Nephron progenitor cell (in vitro differentiated cells): ENCODE data around the gene HCST.

Experiments
- DNase-seq: peaks from one replicate; pipeline ENCODE4 v3.0.0; 2021
- H3K27ac Mint-ChIP-seq: 2 replicates; pipeline ENCODE4 v1.8.0; 2021; ENCODE audit warnings: mild to moderate bottlenecking, moderate library complexity, mixed read lengths
- H3K27me3 Mint-ChIP-seq: 2 replicates; pipeline ENCODE4 v1.8.0; 2021; ENCODE audit warnings: mild to moderate bottlenecking, low read depth, mixed read lengths; ENCODE audit not compliant: poor library complexity
- H3K36me3 Mint-ChIP-seq: 2 replicates; pipeline ENCODE4 v1.8.0; 2021; ENCODE audit warnings: low read depth, mixed read lengths
- H3K4me1 Mint-ChIP-seq: 2 replicates; pipeline ENCODE4 v1.8.0; 2021; ENCODE audit warnings: mixed read lengths
- H3K4me3 Mint-ChIP-seq: 2 replicates; pipeline ENCODE4 v1.8.0; 2021; ENCODE audit warnings: mild to moderate bottlenecking, moderate library complexity, mixed read lengths
- H3K9me3 Mint-ChIP-seq: 2 replicates; pipeline ENCODE4 v1.8.0; 2021; ENCODE audit warnings: mild to moderate bottlenecking, moderate library complexity, mixed read lengths
- TF ChIP-seq, protein P1 (sequence below): fragments of 200-600 bp; sonication (generic); IDR thresholded peaks from 2 replicates; pipeline ENCODE4 v1.5.0; 2021; ENCODE audit warnings: antibody characterized with exemption

Gene HCST, protein sequence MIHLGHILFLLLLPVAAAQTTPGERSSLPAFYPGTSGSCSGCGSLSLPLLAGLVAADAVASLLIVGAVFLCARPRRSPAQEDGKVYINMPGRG

GRCh38 chr19:35901854-35902661 is at the start of gene HCST:
TSS of gene HCST (plus strand) at chr19:35902529. CDS start at chr19:35902594, 65 bp downstream.
- Mint-ChIP-seq H3K4me1 (peaks cover 51% of the 10 kb centered on the region), H3K4me3 (peak within 1 kb of the TSS; percentile 78), H3K36me3 (no peaks in the 10 kb centered on the region)

DNA sequence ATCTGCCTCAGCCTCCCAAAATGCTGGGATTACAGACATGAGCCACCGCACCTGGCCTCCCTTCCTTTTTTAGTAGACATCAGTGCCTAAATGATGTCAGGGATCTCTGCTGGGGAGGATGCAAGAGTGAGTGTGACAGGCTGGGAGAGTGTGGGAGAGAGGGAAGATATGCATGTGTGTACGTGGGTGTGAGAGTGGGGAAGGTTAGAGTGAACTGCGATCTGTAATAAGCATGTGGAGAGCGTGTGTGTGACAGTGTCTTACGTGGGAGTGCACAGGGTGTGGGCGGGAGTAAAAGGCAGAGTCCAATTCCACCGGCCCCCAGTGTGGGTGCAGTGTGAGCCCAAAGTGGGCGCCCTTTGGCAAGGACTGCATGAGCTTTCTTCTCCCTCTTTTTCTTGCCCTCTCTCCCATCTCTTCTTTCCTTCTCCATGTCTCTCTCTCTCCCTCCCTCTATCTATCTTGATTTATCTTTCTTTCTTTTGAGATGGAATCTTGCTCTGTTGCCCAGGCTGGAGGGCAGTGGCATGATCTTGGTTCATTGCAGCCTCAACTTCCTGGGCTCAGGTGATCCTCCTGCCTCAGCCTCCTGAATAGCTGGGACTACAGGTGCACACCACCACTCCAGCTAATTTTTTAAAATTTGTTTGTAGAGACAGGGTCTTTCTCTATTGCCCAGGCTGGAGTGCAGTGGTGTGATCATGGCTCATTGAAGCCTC is 49.1 kb upstream of the HCST start:
- peaks cover 89% of the 10 kb centered on the region for H3K27me3 Mint-ChIP-seq
- H3K9me3 Mint-ChIP-seq = no peaks in the 10 kb centered on the region
- no peaks in the 10 kb centered on the region for H3K36me3 Mint-ChIP-seq
- H3K4me1 Mint-ChIP-seq = peaks cover 43% of the 10 kb centered on the region
- no peak overlapping the region for H3K27ac Mint-ChIP-seq
- TF ChIP-seq, protein P1, sequence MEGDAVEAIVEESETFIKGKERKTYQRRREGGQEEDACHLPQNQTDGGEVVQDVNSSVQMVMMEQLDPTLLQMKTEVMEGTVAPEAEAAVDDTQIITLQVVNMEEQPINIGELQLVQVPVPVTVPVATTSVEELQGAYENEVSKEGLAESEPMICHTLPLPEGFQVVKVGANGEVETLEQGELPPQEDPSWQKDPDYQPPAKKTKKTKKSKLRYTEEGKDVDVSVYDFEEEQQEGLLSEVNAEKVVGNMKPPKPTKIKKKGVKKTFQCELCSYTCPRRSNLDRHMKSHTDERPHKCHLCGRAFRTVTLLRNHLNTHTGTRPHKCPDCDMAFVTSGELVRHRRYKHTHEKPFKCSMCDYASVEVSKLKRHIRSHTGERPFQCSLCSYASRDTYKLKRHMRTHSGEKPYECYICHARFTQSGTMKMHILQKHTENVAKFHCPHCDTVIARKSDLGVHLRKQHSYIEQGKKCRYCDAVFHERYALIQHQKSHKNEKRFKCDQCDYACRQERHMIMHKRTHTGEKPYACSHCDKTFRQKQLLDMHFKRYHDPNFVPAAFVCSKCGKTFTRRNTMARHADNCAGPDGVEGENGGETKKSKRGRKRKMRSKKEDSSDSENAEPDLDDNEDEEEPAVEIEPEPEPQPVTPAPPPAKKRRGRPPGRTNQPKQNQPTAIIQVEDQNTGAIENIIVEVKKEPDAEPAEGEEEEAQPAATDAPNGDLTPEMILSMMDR = no peak
- no peak overlapping the region for H3K4me3 Mint-ChIP-seq
- no peak for DNase-seq

More at GRCh38 chr19:35901854-35902661, at the start of gene HCST:
- peak within 1 kb of the TSS; percentile 22 for H3K27ac Mint-ChIP-seq
- TF ChIP-seq, protein P1 = no peak
- no peak for DNase-seq
- H3K27me3 Mint-ChIP-seq = peaks cover 38% of the 10 kb centered on the region
- no peaks in the 10 kb centered on the region for H3K9me3 Mint-ChIP-seq

DNA sequence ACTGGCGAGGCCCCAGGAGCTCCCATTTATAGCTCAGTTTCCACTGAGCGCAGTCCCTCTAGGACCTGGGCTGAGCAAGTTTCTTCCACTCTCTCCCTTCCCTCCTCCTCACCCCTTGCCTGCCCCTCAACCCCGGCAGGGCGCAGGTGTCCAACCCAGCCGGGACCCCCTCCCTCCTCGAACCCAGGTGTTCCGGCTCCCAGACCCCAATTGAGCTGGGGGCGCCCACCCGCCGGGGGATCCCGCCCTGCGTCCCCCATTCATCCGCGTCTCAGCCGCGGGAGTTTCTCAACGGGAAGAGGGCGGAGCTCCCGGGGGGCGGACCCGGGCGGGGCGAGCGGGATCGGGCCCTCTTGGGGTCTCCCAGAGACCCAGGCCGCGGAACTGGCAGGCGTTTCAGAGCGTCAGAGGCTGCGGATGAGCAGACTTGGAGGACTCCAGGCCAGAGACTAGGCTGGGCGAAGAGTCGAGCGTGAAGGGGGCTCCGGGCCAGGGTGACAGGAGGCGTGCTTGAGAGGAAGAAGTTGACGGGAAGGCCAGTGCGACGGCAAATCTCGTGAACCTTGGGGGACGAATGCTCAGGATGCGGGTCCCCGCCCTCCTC is 45.7 kb upstream of the HCST start, which contains the start of gene KIRREL2:
KIRREL2 (plus strand) TSS at position 366 of the 604 bp plus-strand sequence; CDS start at position 575, 209 bp downstream.
- no peak within 1 kb of the TSS for H3K27ac Mint-ChIP-seq

GRCh38 chr19:35858311-35858710 is 44.0 kb upstream of the HCST start:
- H3K36me3 Mint-ChIP-seq = no peaks in the 10 kb centered on the region
- H3K9me3 Mint-ChIP-seq = peaks cover 4% of the 10 kb centered on the region
- peaks cover 45% of the 10 kb centered on the region for H3K4me1 Mint-ChIP-seq
- no peak overlapping the region for H3K27ac Mint-ChIP-seq
- H3K27me3 Mint-ChIP-seq = peaks cover 95% of the 10 kb centered on the region
- H3K4me3 Mint-ChIP-seq = peak overlapping the region; percentile 88
- TF ChIP-seq, protein P1 = no peak
- DNase-seq = no peak

More for the DNA sequence above, 45.7 kb upstream of the HCST start, which contains the start of gene KIRREL2:
- H3K27me3 Mint-ChIP-seq = peaks cover 92% of the 10 kb centered on the region
- peak; percentile 85 for DNase-seq
- no peaks in the 10 kb centered on the region for H3K36me3 Mint-ChIP-seq
- peaks cover 4% of the 10 kb centered on the region for H3K9me3 Mint-ChIP-seq
- H3K4me1 Mint-ChIP-seq = peaks cover 51% of the 10 kb centered on the region
- peak within 1 kb of the TSS; percentile 88 for H3K4me3 Mint-ChIP-seq
- TF ChIP-seq, protein P1 = no peak

DNA sequence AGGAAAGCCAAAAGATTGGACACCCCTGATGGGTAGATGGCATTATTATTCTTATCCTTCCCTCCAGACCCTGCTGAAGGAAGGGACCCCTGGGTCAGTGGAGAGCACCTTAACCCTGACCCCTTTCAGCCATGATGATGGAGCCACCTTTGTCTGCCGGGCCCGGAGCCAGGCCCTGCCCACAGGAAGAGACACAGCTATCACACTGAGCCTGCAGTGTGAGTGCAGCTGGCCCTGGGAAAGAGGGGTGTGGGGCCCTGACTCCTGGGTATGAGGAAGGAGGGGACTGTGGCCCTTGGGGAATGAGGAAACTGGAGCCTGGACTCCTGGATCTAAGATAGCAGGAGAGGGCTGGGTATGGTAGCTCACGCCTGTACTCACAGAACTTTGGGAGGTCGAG is 42.9 kb upstream of the HCST start:
- Mint-ChIP-seq H3K36me3 (no peaks in the 10 kb centered on the region), H3K4me1 (peaks cover 41% of the 10 kb centered on the region), H3K4me3 (peak overlapping the region; percentile 23), H3K27me3 (peaks cover 99% of the 10 kb centered on the region), H3K9me3 (peaks cover 4% of the 10 kb centered on the region), H3K27ac (no peak overlapping the region)
- TF ChIP-seq, protein P1 = no peak
- no peak for DNase-seq
